ENCODE measurements around the gene FAR2.

- no peak for TF ChIP-seq EGR1 (IDR thresholded peaks at IDR 0.05)
- TF ChIP-seq, protein P1, sequence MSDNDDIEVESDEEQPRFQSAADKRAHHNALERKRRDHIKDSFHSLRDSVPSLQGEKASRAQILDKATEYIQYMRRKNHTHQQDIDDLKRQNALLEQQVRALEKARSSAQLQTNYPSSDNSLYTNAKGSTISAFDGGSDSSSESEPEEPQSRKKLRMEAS (IDR thresholded peaks at IDR 0.05): no peak
- no peak for TF ChIP-seq TAF1 (IDR thresholded peaks at IDR 0.05; ENCODE audit: low read depth)
- no peak for TF ChIP-seq EP300 (IDR thresholded peaks at IDR 0.05; ENCODE audit: borderline replicate concordance)
- TF ChIP-seq YY1 (IDR thresholded peaks at IDR 0.05; ENCODE audit: low read depth): no peak
- TF ChIP-seq REST (IDR thresholded peaks at IDR 0.05; ENCODE audit: low read depth): no peak
- no peak for TF ChIP-seq ZBTB7A (IDR thresholded peaks at IDR 0.05; ENCODE audit: low read depth)
- TF ChIP-seq RAD21 (IDR thresholded peaks at IDR 0.05; ENCODE audit: low read depth): no peak
- TF ChIP-seq TCF12 (IDR thresholded peaks at IDR 0.05; ENCODE audit: low read depth): no peak
- no peak for TF ChIP-seq CREB1 (IDR thresholded peaks at IDR 0.05; ENCODE audit: low read depth)
- TF ChIP-seq FOXM1 (IDR thresholded peaks at IDR 0.05; ENCODE audit: borderline replicate concordance, low read depth): no peak
- no peak for TF ChIP-seq NFIC (IDR thresholded peaks at IDR 0.05)
- no peak for TF ChIP-seq CEBPB (IDR thresholded peaks at IDR 0.05)
Measured at GRCh38 chr12:29304388-29304787, 155.3 kb downstream of the FAR2 start.
